Glomerular endothelial cell (primary cell): Measurements from ENCODE around the gene AUTS2. TPM values are rescaled to one million over a fixed set of nuclear protein-coding genes. Genes with fewer than 3 reads are reported as not detected.

Experiments
- DNase-seq: peaks from one replicate; pipeline ENCODE4 v3.0.0-alpha.2; 2011; ENCODE audit warnings: low read depth, low spot score; ENCODE audit errors: extremely low read depth
- total RNA-seq: library from RNA; depleted of rRNA; stranded (reverse); fragments of >200 nt; gene quantifications from 2 replicates; pipeline ENCODE4 v1.2.3, GENCODE V29; 2015

The AUTS2 gene
- total RNA-seq, 1 donor from 2014 or later, result 24.8 TPM

GRCh38 chr7:69622014-69622835, 23.9 kb downstream of the AUTS2 start:
- DNase-seq, result no peak

GRCh38 chr7:69622960-69623359, 24.7 kb downstream of the AUTS2 start:
- DNase-seq, result no peak

- DNase-seq, result no peak
These were observed 26.4 kb downstream of the AUTS2 start for GRCh38 chr7:69624435-69625230.

- DNase-seq, result no peak
These were observed 27.0 kb downstream of the AUTS2 start for GRCh38 chr7:69625238-69625637.

GRCh38 chr7:69625798-69626197, 27.5 kb downstream of the AUTS2 start:
- no peak for DNase-seq

GRCh38 chr7:69630292-69630691, 32.0 kb downstream of the AUTS2 start:
- no peak for DNase-seq

- no peak for DNase-seq
These were observed 32.9 kb downstream of the AUTS2 start for GRCh38 chr7:69631131-69631530.

- DNase-seq, result no peak
These were observed 34.0 kb downstream of the AUTS2 start for GRCh38 chr7:69632280-69632679.

GRCh38 chr7:69633122-69633831, 35.0 kb downstream of the AUTS2 start:
- no peak for DNase-seq

- DNase-seq, result no peak
These were observed 37.4 kb downstream of the AUTS2 start for GRCh38 chr7:69635555-69636185.

- DNase-seq, result no peak
These were observed 40.4 kb downstream of the AUTS2 start for GRCh38 chr7:69638674-69639073.

- DNase-seq, result no peak
These were observed 41.9 kb downstream of the AUTS2 start for GRCh38 chr7:69640216-69640615.

GRCh38 chr7:69640925-69641594, 42.8 kb downstream of the AUTS2 start:
- no peak for DNase-seq

- DNase-seq, result no peak
These were observed 45.0 kb downstream of the AUTS2 start for GRCh38 chr7:69643265-69643664.

GRCh38 chr7:69643708-69644445, 45.6 kb downstream of the AUTS2 start:
- no peak for DNase-seq

GRCh38 chr7:69645683-69646082, 47.4 kb downstream of the AUTS2 start:
- DNase-seq, result no peak

GRCh38 chr7:69651101-69651590, 52.9 kb downstream of the AUTS2 start:
- no peak for DNase-seq

GRCh38 chr7:69652947-69653701, 54.8 kb downstream of the AUTS2 start:
- no peak for DNase-seq

GRCh38 chr7:69653806-69654205, 55.5 kb downstream of the AUTS2 start:
- DNase-seq, result no peak
